Hypothalamus (tissue), 51 donors: ENCODE results near the gene CAPN15.
A peak's percentile ranks its signal among the peaks of the same experiment; 100 is the strongest.
"Not testable (repeated sequence)": the region's sequence is repeated elsewhere in the genome, so short reads cannot be mapped to it uniquely, and the experiment has no call there.

Experiments
- DNase-seq, 51 donors: peaks; one replicate each; lab custom pipeline; 2025; lab: John Stamatoyannopoulos, UW

Gene CAPN15

GRCh38 chr16:527015-527903, at the start of gene CAPN15:
Gene CAPN15 (plus strand): TSS chr16:527712. CDS start chr16:546839, 19,127 bp downstream.
- peak; percentile 40 to 96 (median 87) for DNase-seq

GRCh38 chr16:478287-478686, 49.2 kb upstream of the CAPN15 start:
- not testable (repeated sequence) for DNase-seq

- DNase-seq: no peak
Measured at GRCh38 chr16:482468-483185, 44.9 kb upstream of the CAPN15 start.

GRCh38 chr16:483341-484075, 44.0 kb upstream of the CAPN15 start:
- peak in 21 of 51 donors; percentile 9 to 59 (median 30) for DNase-seq

GRCh38 chr16:489606-490005, 37.9 kb upstream of the CAPN15 start:
- no peak for DNase-seq

- no peak for DNase-seq
Measured at GRCh38 chr16:490768-491167, 36.7 kb upstream of the CAPN15 start.

GRCh38 chr16:491220-491919, 36.1 kb upstream of the CAPN15 start:
- no peak for DNase-seq

GRCh38 chr16:492211-492875, 35.2 kb upstream of the CAPN15 start:
- peak in 3 of 51 donors; percentile 5 to 11 (median 10) for DNase-seq

- peak in 7 of 51 donors; percentile 18 to 32 (median 25) for DNase-seq
Measured at GRCh38 chr16:494676-495075, 32.8 kb upstream of the CAPN15 start.

GRCh38 chr16:495127-495748, 32.3 kb upstream of the CAPN15 start:
- peak in 1 of 51 donors; percentile 21 for DNase-seq

GRCh38 chr16:496097-496886, 31.2 kb upstream of the CAPN15 start:
- no peak for DNase-seq

- no peak for DNase-seq
Measured at GRCh38 chr16:497258-497657, 30.3 kb upstream of the CAPN15 start.

GRCh38 chr16:499924-500323, 27.6 kb upstream of the CAPN15 start:
- DNase-seq: no peak

GRCh38 chr16:500709-501108, 26.8 kb upstream of the CAPN15 start:
- no peak for DNase-seq

- DNase-seq: no peak
Measured at GRCh38 chr16:502179-502943, 25.2 kb upstream of the CAPN15 start.

- DNase-seq: no peak
Measured at GRCh38 chr16:503150-504071, 24.1 kb upstream of the CAPN15 start.
